ENCODE measurements around the gene CBL. TPM values are rescaled to one million over a fixed set of nuclear protein-coding genes. Genes with fewer than 3 reads are reported as not detected.

CBL gene
- total RNA-seq, 1 experiment from 2014 or later, result 45.6 TPM

- TF ChIP-seq ARID4B (CRISPR knock-in tag; IDR thresholded peaks at IDR 0.05; ENCODE audit: borderline replicate concordance), result no peak
- TF ChIP-seq NFATC4 (CRISPR knock-in tag; IDR thresholded peaks at IDR 0.05), result no peak
- no peak for TF ChIP-seq JAZF1 (CRISPR knock-in tag; IDR thresholded peaks at IDR 0.05)
- TF ChIP-seq PRRX2 (CRISPR knock-in tag; IDR thresholded peaks at IDR 0.05), result no peak
- no peak for TF ChIP-seq ZNF416 (CRISPR knock-in tag; IDR thresholded peaks at IDR 0.05)
- no peak for TF ChIP-seq ESRRA (CRISPR knock-in tag; IDR thresholded peaks at IDR 0.05; ENCODE audit: borderline replicate concordance)
- TF ChIP-seq TEAD4 (CRISPR knock-in tag; IDR thresholded peaks at IDR 0.05), result no peak
Observed at GRCh38 chr11:119307974-119308373, 101.8 kb downstream of the CBL start (continued).

GRCh38 chr11:119309411-119309810 lies 103.3 kb downstream of the CBL start:
- CTCF ChIA-PET, result interaction anchor here (1.2 to 1.4 kb wide), 3 partner anchors 12 to 113 kb away, joined by 4 to 8 read pairs (median 7); no protein-coding TSS in a partner anchor
- H3K27me3 Mint-ChIP-seq (ENCODE audit: low read depth), result peaks cover 3% of the 10 kb centered on the region
- POLR2A ChIA-PET, result interaction anchor here (0.6 kb wide), 2 partner anchors 155 to 1240 kb away, joined by 3 read pairs; no protein-coding TSS in a partner anchor

More at GRCh38 chr11:119309411-119309810, 103.3 kb downstream of the CBL start:
- Mint-ChIP-seq H3K27ac (peak overlapping the region; percentile 47; the same call in 1 of the 2 replicates), H3K9me3 (no peaks in the 10 kb centered on the region), H3K36me3 (peaks cover 21% of the 10 kb centered on the region), H3K4me1 (peaks cover 14% of the 10 kb centered on the region), H3K4me3 (no peak overlapping the region)
- no peak for ATAC-seq
- DNase-seq (ENCODE audit: low spot score), result no peak
- TF ChIP-seq FOXP1 (CRISPR knock-in tag; IDR thresholded peaks at IDR 0.05; ENCODE audit: borderline replicate concordance) (no peak), CBFB (CRISPR knock-in tag; IDR thresholded peaks at IDR 0.05; ENCODE audit: low read depth) (no peak), ATF1 (CRISPR knock-in tag; IDR thresholded peaks at IDR 0.05) (no peak), JAZF1 (CRISPR knock-in tag; IDR thresholded peaks at IDR 0.05) (no peak), FOXP4 (CRISPR knock-in tag; IDR thresholded peaks at IDR 0.05) (no peak), ATF3 (CRISPR knock-in tag; conservative IDR thresholded peaks at IDR 0.05) (no peak), ZNF219 (CRISPR knock-in tag; IDR thresholded peaks at IDR 0.05; ENCODE audit: borderline replicate concordance) (no peak), USF1 (CRISPR knock-in tag; IDR thresholded peaks at IDR 0.05) (no peak), TEAD4 (CRISPR knock-in tag; IDR thresholded peaks at IDR 0.05) (no peak), RELA (CRISPR knock-in tag; IDR thresholded peaks at IDR 0.05; ENCODE audit: borderline replicate concordance) (no peak)
